ENCODE results near the gene PPP2R5C.

Gene PPP2R5C

DNA sequence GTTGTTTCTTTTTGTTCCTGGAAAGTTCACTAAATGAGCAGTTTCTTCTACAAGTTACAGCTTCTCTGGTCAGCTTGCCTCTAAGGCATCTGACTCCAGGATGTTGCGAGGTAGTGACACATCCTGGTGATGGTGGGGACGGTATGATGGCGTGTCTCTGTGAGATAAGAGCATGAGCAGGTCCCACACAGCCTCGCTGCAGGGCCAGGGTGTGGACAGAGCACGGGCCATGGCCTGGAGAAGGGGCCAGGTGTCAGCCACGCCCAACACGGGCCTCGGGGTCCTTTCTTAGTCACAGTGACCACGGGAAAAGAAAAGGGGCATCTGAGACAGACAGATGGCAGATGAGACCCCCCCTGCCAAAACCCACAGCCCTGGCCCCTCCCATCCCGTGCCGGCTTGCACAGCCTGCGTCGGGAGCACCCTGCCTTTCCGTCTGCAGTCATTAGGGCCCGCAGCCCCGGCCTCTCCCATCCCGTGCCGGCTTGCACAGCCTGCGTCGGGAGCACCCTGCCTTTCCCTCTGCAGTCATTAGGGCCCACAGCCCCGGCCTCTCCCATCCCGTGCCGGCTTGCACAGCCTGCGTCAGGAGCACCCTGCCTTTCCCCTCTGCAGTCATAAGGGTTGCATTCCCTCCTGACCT lies 123.5 kb downstream of the PPP2R5C start:
- no peak for DNase-seq (ENCODE audit: low read depth in 2 of 2)

DNA sequence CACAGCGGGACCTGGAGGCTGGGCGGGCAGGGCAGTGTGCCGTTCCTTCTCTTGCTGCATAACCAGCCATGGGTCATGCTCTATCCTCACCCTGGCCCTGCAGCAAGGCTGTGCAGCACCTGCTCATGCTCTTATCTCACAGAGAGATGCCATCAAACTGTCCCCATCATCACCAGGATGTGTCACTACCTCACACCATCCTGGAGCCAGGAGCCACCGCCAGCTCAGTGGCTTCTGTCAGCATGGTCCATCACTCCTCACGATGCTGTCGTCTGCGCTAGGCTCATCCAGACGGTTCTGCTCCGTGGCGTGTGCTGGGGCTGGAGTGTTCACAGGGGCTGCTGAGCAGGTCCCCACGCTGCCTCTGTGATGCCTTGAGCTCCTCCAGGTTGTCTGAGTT lies 125.7 kb downstream of the PPP2R5C start:
- no peak for DNase-seq (ENCODE audit: low read depth in 2 of 2)

DNA sequence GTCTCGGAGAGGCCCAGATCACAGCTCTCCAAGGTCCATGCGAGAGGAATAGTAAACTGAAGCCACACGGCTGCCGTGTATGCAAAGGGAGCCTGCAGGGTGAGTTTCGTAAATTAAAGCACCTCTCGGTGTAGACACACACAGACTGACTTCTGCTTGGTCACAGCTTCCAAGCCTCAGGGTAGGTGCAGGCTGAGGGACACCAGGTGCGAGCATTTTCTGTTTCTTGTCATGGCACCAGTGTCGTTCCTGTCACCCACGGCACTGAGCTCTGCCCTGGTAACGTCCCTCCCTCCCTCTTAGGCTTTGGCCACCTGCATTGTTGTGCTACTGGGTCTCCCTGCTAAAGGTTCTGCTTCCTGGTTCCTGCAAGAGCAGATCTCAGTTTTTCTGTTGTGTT lies 126.7 kb downstream of the PPP2R5C start:
- no peak for DNase-seq (ENCODE audit: low read depth in 2 of 2)

DNA sequence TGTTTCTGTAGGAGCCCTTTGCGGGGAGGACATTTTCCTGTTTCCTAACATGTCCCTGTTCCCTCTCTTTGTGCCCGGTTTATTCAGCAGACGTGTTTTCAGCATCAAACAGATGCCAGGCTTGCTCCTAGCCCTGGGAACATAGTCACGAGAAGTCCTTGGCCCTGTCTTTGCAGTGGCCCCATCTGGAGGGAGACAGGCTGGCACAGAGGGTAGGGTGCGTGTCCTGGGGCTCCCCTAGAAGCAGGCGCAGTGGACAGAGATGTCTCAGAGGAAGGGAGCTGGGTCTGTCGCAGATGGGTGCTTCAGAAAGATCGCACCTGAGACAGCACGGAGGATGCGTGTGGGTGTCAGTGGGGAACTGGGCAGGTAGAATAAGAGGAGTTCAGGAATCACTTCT lies 127.9 kb downstream of the PPP2R5C start:
- DNase-seq (ENCODE audit: low read depth in 2 of 2) = no peak

DNA sequence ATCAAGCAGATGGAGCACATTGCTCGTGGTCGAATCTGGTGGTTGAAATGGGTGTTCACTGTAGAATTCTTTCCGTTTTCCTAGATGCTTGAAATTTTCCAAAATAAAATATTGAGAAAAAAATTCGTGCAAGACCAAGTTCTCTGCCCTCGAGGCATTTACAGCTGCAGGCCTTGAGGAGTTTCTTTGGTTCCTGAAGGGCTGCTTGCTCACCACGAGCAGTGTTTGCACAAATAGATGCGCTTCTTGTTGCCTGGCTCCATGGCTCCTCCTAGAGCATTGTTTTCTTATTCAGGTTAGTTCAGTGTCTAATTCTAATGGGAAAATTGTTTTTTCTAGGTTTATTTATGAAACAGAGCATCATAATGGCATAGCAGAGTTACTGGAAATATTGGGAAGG lies 128.4 kb downstream of the PPP2R5C start:
- no peak for DNase-seq (ENCODE audit: low read depth in 2 of 2)

DNA sequence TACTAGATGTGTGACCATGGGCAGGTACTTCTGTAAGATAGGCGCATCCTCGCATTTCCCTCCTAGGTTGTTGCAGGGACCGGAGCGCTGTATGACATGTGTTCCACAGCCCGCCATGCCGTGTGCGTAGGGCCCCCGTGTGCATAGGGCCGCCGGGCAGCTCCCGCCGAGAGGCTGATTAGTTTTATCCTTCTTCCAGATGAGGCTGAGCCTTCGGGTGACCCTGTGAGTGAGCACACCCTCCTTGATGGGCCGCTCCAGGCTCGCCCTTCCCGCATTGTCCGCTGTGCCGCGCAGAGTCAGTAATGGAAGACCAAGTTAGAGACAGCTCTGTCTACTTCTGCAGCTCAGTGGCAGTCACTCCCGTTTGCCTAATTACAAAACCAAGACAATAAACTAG lies 130.0 kb downstream of the PPP2R5C start:
- no peak for DNase-seq (ENCODE audit: low read depth in 2 of 2)

DNA sequence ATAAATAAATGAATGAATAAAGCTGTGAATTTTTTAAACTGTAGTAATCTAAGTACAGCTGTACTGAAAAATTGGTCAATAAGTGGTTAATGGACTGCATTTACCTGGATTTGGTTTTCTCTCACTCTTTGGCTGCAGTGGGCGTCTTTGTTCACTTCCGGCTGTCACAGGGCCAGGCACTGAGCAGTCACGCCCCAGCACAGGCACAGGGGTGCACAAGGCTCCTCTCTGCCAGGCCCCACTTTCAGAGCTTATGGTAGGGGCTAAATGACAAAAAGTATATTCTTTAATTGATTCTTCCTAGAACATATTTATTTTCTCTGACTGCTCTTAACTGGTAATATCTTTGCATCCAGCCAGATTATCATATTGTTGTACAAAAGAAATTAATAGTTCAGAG lies 132.2 kb downstream of the PPP2R5C start:
- DNase-seq (ENCODE audit: low read depth in 2 of 2) = no peak

DNA sequence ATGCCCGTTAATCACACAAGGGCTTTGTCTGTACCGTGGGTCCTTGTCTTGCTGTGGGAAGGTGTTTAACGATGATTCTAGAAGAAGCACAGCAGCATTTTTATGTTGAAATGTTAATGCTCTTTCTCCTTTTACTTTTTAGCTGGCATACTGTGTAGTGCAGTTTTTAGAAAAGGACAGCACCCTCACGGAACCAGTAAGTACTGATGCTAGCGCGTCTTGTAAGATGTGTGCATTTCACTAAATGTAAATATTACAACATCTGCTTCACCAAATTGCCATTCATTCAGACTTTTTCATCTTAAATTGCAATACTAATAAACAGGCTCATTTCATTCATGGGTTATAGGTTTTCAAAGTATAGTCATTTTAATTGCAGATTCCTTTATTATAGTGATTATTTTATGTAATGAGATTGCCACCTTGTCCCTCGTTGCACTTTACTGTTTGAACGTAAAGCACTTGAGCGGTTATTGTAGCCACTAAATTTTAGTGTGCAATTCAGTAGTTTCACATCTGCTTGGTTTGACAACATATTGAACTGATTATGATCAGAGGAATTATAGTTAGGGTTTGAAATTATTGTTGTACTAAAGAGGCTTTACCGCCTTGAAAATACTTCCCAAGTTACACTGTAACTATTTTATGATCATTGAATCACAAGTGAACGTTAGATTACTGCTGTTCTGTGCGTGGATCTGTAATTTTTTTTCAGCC lies 133.0 kb downstream of the PPP2R5C start:
- no peak for DNase-seq (ENCODE audit: low read depth in 2 of 2)

DNA sequence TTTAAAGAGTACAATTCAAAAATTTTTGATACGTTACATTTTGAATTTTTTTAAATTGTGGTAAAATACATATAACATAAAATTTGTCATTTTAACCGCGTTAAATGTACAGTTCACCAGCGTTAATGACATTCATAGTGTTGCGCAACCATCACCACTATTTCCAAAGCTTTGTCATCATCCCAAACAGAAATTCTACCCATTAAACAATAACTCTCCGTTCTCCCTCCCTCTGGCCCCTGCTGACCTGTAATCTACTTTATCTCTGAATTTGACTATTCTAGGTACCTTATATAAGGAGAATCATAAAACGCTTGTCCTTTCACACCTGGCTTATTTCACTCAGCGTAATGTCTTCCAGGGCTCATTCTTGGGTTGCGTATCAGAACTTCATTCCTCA lies 133.7 kb downstream of the PPP2R5C start:
- no peak for DNase-seq (ENCODE audit: low read depth in 2 of 2)

DNA sequence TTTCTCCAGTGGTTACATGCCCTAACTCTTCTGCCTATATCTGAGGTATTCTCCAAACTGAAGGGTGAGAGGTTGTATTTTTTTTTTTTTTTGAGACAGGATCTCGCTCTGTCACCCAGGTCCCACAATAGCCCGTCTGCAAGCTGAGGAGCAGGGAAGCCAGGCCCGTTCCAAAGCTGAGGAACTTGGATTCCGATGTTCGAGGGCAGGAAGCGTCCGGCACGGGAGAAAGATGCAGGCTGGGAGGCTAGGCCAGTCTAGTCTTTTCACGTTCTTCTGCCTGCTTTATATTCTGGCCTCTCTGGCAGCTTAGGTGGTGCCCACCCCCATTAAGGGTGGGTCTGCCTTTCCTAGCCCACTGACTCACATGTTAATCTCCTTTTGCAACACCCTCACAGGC lies 135.8 kb downstream of the PPP2R5C start:
- no peak for DNase-seq (ENCODE audit: low read depth in 2 of 2)

DNA sequence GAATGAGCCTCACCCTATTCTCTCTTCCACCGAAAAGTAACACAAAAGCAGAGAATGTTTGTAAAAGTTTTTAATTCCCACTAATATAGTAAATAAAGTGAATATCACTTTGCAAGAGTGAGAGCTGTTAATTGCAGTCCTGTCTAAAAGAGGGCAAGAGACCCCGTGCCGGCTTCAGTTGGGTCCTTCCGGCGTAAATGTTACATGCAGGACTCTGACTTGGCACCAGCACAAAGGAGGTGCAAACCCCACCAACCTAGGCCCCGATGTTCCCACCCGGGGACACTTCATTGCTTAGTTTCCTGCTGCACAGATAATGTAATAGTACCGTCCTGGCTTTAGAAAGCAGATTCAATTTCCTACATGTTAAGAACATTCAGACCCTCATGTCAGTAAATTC lies 136.9 kb downstream of the PPP2R5C start:
- DNase-seq (ENCODE audit: low read depth in 2 of 2) = no peak

DNA sequence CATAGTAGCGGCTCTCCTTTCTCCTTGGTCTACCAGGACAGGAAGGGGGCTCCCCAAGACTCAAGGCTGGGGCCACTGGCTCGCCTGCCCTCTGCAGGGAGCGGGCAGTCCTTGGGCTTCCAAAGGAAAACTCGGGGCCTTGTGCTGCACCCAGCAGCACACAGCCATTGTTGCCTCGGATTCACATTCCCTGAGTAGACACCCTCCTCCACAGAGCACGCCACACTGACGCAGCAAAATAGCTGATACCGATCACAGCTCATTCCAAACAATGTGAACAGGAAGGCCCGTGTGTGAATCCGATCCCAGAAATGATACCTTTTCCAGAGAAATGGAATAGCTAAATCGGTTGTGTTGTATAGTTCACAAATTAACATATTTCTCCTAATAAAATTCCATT lies 137.8 kb downstream of the PPP2R5C start:
- no peak for DNase-seq (ENCODE audit: low read depth in 2 of 2)

DNA sequence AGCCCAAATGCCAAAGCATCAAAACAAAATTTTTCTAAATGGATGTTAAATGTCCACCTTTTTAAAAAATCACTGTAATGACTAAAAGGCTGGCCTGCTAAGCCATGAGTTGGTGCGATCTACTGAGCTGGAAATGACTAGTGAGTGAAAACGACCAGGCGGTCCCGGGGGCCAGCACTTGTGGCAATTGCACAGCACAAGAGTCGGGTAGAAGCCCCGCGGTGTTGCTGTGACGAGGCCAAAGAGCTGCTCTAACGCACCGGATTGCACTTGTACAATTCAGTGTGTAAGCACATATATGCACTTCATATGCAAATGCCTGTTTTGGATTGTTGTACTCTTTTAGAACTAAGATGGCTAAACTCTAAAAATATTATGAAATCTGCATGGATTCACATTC lies 138.7 kb downstream of the PPP2R5C start:
- DNase-seq (ENCODE audit: low read depth in 2 of 2) = no peak

DNA sequence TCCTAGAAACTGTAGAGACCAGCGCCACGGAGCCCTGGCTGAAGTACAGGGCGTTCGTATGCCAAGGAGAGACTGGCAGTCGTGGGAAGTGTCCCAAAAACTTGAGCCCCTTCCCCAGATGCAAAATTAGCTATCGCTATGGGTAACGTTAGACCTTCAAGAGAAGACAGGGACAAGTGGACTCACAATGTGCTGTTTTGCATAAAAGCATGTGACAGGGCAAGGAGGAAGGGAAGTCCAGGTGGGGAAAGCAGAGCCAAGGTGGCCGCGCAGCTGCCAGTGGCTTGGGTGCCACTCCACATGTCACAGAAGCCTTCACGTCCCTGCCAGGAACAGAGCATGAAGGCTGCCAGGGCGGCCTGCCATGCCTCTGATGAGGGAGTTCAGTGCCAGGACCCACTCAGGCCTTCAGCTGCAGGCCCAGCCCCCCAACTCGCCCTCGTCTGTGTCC lies 141.6 kb downstream of the PPP2R5C start:
- DNase-seq (ENCODE audit: low read depth in 2 of 2) = no peak

DNA sequence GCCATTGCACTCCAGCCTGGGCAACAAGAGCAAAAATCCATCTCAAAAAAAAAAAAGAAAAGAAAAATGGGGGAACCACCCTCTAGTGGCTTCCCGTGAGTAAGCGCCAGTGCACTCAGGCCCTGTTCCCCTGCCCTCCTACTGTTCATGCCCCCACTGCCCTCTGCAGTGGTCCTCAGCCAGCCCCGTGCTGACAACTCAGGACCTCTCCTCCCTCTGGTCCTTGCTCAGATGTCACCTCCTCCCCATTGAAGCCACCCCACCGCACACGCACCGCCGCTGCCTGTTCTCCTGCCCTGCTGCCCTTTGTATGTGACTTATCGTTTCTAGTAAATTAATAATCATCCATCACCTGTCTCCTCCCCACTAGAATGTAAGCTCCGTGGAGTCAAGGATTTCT lies 144.1 kb downstream of the PPP2R5C start:
- DNase-seq (ENCODE audit: low read depth in 2 of 2) = no peak

DNA sequence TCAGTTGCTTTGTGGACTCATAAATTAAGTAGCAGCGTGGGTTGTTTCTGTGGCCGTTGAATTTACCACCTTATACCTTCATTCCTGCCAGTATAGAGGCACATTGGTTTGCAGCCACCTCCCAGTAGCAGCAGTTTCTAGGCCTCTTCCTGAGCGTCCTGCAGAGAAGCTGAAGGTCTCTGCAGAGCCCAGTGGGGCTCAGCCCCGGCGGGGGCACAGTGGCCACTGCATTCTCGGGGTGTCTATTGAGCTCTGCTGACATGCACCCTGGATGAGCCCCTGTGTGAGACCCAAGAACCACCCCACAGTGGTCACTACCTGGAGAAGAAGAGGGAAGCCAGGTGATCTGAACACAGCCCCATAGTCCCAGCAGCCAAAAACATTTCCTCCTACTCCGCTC lies 145.1 kb downstream of the PPP2R5C start:
- no peak for DNase-seq (ENCODE audit: low read depth in 2 of 2)

DNA sequence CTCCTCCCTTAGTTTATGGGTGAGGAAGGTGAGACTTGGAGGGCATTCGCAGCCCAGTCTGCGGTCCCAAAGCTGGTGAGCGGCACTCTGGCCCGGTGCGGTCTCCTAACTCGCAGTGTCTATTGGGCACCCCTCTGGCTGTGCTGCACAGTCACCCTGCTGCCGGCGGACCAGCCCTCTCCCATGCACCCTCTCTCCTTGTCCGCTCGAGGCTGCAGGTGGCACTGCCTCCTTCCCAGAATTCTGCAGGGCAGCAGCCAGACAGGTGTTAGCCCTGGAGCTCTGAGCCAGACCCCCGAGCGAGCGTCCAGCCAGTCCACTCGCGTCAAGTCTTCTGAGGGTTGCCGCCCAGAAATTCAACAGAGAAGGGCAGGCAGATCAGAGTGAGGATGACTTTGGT lies 146.1 kb downstream of the PPP2R5C start:
- DNase-seq (ENCODE audit: low read depth in 2 of 2) = no peak

DNA sequence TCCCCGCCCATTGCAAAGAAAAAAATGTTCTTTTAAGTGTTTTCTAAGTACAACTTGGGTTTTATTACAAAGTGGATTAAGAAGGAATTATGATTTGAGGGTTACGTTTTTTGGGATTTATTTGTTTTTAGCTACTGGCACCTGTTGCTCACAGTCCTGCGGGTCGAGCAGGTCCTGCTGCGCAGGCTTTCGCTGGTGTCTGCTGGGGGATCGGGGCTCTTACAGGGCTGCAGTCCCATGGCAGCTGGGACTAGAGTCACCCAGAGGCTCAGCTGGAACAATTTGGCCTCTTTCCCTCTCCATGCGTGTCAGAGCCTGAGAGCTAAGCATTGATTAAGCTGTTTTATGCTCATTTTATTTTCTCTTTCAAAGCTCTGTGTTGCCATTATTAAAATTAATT lies 147.3 kb downstream of the PPP2R5C start:
- no peak for DNase-seq (ENCODE audit: low read depth in 2 of 2)

DNA sequence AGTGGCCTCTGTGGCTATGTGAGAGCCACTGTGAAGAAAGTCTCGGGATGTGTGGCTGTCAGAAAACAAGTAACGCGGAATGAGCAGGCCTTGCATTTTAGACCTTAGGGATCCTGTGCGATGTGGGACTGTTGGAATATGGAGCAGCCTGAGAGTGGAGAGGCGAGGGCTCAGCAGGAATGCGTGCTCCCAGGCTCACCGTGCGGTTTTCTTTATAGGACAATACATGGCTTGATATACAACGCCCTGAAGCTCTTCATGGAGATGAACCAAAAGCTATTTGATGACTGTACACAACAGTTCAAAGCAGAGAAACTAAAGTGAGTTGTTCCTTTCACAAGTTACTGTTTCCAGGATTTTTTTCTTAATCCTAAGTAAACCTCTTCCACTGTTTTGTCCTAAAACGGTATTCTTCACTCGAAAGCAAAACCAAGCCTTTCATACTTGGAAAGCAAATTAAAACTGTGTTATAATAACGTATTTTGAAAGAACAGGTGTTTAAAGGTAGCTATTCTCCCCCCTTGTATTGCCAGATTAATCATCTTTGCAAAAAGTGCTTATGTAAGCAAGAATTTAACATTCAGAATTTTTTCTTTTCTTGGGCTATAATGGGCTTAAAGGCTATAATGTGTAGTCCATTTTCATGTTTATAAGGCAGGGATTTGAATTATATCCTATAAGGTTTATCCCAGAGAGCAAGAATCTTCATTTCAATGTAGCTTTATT lies 148.0 kb downstream of the PPP2R5C start:
- no peak for DNase-seq (ENCODE audit: low read depth in 2 of 2)

DNA sequence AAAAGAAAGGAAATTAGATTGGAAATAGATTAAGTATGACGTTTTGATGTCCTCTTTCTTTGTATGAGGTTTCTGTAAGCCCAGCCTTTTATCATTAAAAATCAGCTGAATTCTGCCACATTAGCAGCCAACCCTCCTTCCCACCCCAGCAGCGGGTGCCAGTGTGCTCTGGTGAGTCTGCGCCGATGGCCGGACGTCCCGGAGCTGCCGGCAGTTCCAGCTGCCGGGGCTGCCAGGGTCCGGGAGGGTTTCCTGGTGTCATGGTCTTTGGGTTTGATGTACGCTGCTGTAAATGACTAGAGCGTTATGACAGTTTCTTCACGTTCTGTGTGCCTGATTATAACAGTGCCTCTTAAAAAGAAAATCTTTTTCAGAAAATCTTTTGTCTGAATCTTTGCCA lies 151.3 kb downstream of the PPP2R5C start:
- DNase-seq (ENCODE audit: low read depth in 2 of 2) = no peak

DNA sequence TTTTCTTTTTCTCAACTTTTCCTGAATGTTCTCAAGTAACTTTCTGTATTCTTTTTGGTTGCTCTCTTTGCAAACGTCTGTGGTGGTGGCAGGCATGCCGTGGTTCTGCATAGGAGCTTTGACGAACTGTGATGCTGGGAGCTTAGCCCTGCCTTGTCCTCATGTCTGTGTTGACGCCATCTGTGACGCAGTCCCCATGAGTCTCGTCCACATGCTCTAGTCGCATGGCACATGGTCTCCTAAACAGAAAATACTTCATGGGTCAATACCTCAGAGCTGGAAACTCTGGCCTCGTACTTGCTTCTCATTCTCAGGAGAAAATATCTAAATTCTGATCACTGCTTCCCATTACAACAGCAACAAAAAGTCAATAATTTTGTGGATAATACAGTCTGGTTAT lies 152.6 kb downstream of the PPP2R5C start:
- no peak for DNase-seq (ENCODE audit: low read depth in 2 of 2)

DNA sequence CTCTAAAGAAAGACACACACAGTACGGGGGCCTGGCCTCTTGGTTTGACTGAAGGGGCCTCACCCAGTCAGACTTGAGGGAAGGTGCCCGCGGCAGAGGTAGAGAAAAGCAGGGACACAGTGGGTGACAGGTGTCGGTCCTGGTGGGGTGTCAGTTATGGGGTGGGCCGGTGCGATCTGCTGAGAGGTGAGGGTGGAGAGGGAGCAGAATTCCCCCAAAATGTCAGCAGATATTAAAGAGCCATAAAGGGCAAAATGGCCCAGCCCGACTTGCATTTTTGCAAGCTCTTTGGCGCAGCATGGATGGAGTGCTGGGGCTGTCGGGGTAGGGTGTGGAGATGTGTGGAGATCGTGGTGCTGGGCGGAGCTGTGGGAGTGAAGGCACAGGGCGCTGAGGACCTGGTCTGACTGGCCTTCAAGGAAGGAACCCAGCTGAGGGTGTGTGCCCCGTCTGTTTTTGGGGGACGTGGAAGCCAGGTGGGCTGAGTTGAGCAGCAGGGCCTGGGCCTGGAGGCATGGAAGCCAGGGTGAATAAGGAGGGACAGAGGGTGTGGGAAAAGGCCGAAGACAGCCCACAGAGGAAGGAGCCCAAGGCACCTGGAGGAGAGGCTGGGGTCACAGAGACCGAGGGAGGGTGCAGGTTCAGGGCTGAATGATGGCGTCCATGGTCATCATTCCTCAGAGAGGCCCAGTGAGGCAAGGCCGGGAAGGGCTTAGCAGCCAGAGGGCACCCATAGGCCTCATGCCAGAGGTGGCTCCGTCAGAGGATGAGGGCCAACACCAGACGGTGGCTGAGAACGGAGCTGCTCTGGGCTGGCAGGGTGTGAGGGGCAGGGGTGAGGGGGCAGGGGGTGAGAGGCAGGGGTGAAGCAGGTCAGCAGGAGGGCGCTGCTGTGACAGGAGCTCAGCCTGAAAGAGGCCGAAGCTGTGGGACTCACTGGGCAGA lies 154.6 kb downstream of the PPP2R5C start:
- no peak for DNase-seq (ENCODE audit: low read depth in 2 of 2)
